Uterus (tissue), 2 donors: Measurements from ENCODE around the gene RBBP8.

Experiments
- POLR2A ChIP-seq, 2 donors: fragments of 450-650 bp; IDR thresholded peaks; one replicate each; pipeline ENCODE4 v1.6.1; 2016; ENCODE audit warnings: antibody characterized with exemption in 2 of 2, mild to moderate bottlenecking in 1 of 2, moderate library complexity in 1 of 2
- TF ChIP-seq, protein P1 (sequence below), 4 experiments: fragments of 200-600 bp in 2 of 4; fragments of 450-650 bp in 2 of 4; sonication (generic) in 2 of 4; IDR thresholded peaks; one replicate each; pipeline ENCODE4 v1.5.1; 2016 to 2019; ENCODE audit warnings: antibody characterized with exemption in 4 of 4, mild to moderate bottlenecking in 2 of 4, moderate library complexity in 1 of 4

DNA sequence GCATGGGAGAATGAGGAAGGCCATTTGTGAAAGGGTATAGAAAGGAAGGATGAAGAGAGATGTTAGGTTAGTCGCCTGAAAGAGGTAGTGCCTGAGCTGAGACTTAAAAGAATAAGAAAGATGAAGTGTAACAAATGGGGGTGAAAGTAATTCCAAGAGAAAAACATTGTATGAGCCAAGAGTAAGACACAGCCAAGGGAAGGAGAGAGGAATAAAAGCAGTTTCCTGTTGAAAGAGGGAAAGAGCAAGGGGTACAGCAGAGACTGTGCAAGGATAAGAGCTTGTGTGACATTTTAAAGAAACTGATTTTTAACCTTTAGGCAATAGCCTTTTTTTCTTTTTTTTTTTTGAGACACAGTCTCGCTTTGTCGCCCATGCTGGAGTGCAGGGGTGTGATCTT lies 4.8 kb upstream of the RBBP8 start:
- TF ChIP-seq, protein P1, sequence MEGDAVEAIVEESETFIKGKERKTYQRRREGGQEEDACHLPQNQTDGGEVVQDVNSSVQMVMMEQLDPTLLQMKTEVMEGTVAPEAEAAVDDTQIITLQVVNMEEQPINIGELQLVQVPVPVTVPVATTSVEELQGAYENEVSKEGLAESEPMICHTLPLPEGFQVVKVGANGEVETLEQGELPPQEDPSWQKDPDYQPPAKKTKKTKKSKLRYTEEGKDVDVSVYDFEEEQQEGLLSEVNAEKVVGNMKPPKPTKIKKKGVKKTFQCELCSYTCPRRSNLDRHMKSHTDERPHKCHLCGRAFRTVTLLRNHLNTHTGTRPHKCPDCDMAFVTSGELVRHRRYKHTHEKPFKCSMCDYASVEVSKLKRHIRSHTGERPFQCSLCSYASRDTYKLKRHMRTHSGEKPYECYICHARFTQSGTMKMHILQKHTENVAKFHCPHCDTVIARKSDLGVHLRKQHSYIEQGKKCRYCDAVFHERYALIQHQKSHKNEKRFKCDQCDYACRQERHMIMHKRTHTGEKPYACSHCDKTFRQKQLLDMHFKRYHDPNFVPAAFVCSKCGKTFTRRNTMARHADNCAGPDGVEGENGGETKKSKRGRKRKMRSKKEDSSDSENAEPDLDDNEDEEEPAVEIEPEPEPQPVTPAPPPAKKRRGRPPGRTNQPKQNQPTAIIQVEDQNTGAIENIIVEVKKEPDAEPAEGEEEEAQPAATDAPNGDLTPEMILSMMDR (IDR thresholded peaks at IDR 0.05) = no peak
- no peak for TF ChIP-seq POLR2A (IDR thresholded peaks at IDR 0.05)
